NCI-H345 treated with DMSO at 0.1 percent for 48 hours (cell line): ENCODE measurements around the gene S100A5.
A peak's percentile ranks its signal among the peaks of the same experiment; 100 is the strongest.
"Not testable (repeated sequence)": the region's sequence is repeated elsewhere in the genome, so short reads cannot be mapped to it uniquely, and the experiment has no call there.

ENCODE experiments used
- DNase-seq: peaks from one replicate; lab custom pipeline; 2025; ENCODE audit not compliant: unreplicated experiment; lab: John Stamatoyannopoulos, UW

Gene S100A5

GRCh38 chr1:153535242-153536011 is 5.3 kb downstream of the S100A5 start, which contains the start of gene S100A6:
Gene S100A6, minus strand, starts transcription at chr1:153535991. Its CDS starts 652 bp downstream, at chr1:153535339.
- no peak for DNase-seq

GRCh38 chr1:153534925-153535241 is 5.9 kb downstream of the S100A5 start:
- no peak for DNase-seq

- no peak for DNase-seq
Observed at GRCh38 chr1:153534226-153534924, 6.4 kb downstream of the S100A5 start.

GRCh38 chr1:153533689-153534201 is 7.0 kb downstream of the S100A5 start:
- DNase-seq: no peak

GRCh38 chr1:153532769-153533599 is 7.8 kb downstream of the S100A5 start:
- peak; percentile 97 for DNase-seq

- no peak for DNase-seq
Observed at GRCh38 chr1:153532181-153532580, 8.6 kb downstream of the S100A5 start.

- no peak for DNase-seq
Observed at GRCh38 chr1:153531638-153532037, 9.1 kb downstream of the S100A5 start.

- no peak for DNase-seq
Observed at GRCh38 chr1:153527683-153528040, 13.1 kb downstream of the S100A5 start.

- no peak for DNase-seq
Observed at GRCh38 chr1:153527023-153527682, 13.6 kb downstream of the S100A5 start.

- peak; percentile 92 for DNase-seq
Observed at GRCh38 chr1:153526132-153526543, 14.6 kb downstream of the S100A5 start.

- no peak for DNase-seq
Observed at GRCh38 chr1:153525088-153525728, 15.5 kb downstream of the S100A5 start.

GRCh38 chr1:153522353-153523048 is 18.2 kb downstream of the S100A5 start:
- DNase-seq: not testable (repeated sequence)

GRCh38 chr1:153521808-153522207 is 18.9 kb downstream of the S100A5 start:
- not testable (repeated sequence) for DNase-seq

- DNase-seq: no peak
Observed at GRCh38 chr1:153520818-153521476, 19.8 kb downstream of the S100A5 start.

- not testable (repeated sequence) for DNase-seq
Observed at GRCh38 chr1:153520137-153520691, 20.5 kb downstream of the S100A5 start.

GRCh38 chr1:153519242-153519641 is 21.5 kb downstream of the S100A5 start:
- no peak for DNase-seq

- DNase-seq: peak; percentile 33
Observed at GRCh38 chr1:153515504-153516394, 25.0 kb downstream of the S100A5 start.

GRCh38 chr1:153513666-153514065 is 27.1 kb downstream of the S100A5 start:
- no peak for DNase-seq
